ENCODE data around the gene ZBTB7B. TPM values are rescaled to one million over a fixed set of nuclear protein-coding genes. Genes with fewer than 3 reads are reported as not detected.

Gene ZBTB7B
- total RNA-seq, 4 donors from 2014 or later, result 3.8 to 53.4 (median 11.9) TPM

DNA sequence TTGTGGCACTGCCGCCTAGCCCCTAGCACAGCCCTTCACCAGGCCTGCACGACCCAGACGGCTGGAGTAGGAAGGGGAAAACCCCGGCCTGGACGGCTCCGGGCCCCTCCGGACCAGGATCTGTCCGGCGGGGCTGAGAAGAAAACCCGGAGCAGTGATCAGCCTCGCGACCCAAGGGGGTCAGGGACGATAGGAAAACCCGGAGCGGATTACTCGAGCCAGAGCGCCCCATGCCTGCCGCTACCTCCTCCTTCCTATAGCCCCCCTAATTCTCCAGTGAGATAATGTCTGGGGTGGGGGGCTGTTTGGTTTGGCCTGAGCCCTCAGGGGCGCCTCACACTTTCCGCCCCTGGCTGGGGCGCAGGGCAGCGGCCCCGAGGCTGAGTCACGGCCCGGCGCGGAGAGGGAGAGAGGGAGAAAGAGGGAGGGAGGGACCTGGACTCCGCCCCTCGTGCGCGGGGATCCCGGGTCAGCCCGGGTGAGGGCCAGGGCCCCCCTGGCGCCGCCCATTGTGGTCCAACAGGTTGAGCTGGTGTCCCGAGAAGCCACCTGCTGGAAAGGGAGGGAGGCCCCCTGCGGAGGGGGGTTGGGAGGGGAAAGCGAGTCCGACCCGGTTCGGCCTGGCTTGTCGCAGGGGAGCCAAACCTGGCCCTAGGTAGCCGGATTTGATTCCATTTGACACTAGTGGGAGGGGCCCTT is 1.7 kb upstream of the ZBTB7B start:
- no peaks in the 10 kb centered on the region for H3K36me3 ChIP-seq
- intact Hi-C loops (cut with DNase I; ENCODE audit: low total_unique reads), result no loop called here
- TF ChIP-seq, protein P1, sequence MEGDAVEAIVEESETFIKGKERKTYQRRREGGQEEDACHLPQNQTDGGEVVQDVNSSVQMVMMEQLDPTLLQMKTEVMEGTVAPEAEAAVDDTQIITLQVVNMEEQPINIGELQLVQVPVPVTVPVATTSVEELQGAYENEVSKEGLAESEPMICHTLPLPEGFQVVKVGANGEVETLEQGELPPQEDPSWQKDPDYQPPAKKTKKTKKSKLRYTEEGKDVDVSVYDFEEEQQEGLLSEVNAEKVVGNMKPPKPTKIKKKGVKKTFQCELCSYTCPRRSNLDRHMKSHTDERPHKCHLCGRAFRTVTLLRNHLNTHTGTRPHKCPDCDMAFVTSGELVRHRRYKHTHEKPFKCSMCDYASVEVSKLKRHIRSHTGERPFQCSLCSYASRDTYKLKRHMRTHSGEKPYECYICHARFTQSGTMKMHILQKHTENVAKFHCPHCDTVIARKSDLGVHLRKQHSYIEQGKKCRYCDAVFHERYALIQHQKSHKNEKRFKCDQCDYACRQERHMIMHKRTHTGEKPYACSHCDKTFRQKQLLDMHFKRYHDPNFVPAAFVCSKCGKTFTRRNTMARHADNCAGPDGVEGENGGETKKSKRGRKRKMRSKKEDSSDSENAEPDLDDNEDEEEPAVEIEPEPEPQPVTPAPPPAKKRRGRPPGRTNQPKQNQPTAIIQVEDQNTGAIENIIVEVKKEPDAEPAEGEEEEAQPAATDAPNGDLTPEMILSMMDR (IDR thresholded peaks at IDR 0.05), result peak in 2 of 4 experiments; percentile 44 to 65
- TF ChIP-seq POLR2A (IDR thresholded peaks at IDR 0.05), result peak; percentile 25 to 88
- no peaks in the 10 kb centered on the region for H3K9me3 ChIP-seq
- DNase-seq, result peak; percentile 85 to 87
- no peaks in the 10 kb centered on the region for H3K27me3 ChIP-seq
- H3K4me1 ChIP-seq, result peaks cover 0 to 22% of the 10 kb centered on the region in 2 donors
- peak overlapping the region; percentile 56 to 97 for H3K4me3 ChIP-seq
- H3K27ac ChIP-seq, result peak overlapping the region; percentile 95 to 99

DNA sequence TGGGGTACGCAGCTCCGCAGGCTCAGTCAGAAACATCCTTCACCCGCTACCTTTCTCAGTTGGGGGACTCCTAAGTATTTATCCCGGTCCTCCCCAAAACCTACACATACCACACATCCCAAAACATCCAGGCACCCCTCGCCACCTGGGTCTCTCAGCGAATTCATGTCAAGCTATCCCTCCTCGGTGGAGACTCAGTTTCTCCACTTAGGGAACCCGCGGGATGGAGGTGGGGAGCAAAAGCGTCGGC is 1.3 kb upstream of the ZBTB7B start:
- intact Hi-C loops (cut with DNase I; ENCODE audit: low total_unique reads), result no loop called here
- peak overlapping the region; percentile 95 to 99 for H3K27ac ChIP-seq
- DNase-seq, result no peak
- H3K36me3 ChIP-seq, result no peaks in the 10 kb centered on the region
- H3K4me1 ChIP-seq, result peaks cover 0 to 22% of the 10 kb centered on the region in 2 donors
- TF ChIP-seq POLR2A (IDR thresholded peaks at IDR 0.05), result no peak
- TF ChIP-seq, protein P1 (IDR thresholded peaks at IDR 0.05), result no peak
- peak overlapping the region; percentile 56 to 97 for H3K4me3 ChIP-seq
- no peaks in the 10 kb centered on the region for H3K27me3 ChIP-seq
- H3K9me3 ChIP-seq, result no peaks in the 10 kb centered on the region

DNA sequence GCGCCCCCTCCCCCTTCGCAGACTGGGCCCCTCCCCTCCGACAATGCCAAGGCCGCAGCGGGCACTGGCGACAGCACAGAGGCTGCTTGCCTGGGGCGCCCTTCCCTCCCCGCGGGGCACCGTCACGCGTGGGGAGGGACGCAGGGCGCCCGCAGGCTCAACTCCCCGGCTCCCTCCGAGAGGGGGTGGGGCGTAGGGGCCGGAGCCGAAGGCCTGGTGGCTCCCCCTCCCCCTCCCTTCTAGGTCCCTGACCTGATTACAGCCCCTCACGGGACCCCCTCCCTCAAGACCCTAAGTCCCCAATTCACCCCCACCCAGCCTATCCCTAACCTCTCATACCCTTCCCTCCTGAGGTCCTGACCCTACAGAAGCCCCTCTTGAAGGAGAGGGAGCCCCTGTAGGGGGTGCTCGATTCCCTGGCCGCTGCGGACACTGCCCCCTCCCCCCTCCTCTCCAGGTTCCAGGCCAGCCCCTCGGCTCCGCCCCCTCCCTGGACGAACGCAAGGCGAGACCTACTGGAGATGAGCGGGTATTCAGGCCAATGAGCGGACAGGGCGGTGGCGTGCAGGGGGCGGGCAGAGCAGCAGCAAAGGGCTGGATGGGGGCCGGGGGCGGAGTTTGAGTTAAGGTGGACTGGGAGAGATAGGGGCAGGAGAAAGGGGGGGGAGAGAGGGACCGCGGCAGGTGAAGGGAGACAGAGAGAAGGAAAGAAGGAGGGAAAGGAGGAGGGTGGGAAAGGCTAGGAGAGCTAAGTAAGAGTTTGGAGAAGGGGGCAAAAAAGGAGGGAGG is 733 bp upstream of the ZBTB7B start:
- Histone ChIP-seq H3K36me3 (no peaks in the 10 kb centered on the region), H3K9me3 (no peaks in the 10 kb centered on the region), H3K27ac (peak overlapping the region; percentile 95 to 99), H3K27me3 (no peaks in the 10 kb centered on the region), H3K4me1 (peaks cover 0 to 22% of the 10 kb centered on the region in 2 donors), H3K4me3 (peak overlapping the region; percentile 56 to 97)
- TF ChIP-seq POLR2A (IDR thresholded peaks at IDR 0.05), result peak; percentile 81 to 87
- TF ChIP-seq, protein P1 (IDR thresholded peaks at IDR 0.05), result peak; percentile 31 to 50 (median 45)
- DNase-seq, result peak; percentile 100
- intact Hi-C loops (cut with DNase I; ENCODE audit: low total_unique reads), result no loop called here

DNA sequence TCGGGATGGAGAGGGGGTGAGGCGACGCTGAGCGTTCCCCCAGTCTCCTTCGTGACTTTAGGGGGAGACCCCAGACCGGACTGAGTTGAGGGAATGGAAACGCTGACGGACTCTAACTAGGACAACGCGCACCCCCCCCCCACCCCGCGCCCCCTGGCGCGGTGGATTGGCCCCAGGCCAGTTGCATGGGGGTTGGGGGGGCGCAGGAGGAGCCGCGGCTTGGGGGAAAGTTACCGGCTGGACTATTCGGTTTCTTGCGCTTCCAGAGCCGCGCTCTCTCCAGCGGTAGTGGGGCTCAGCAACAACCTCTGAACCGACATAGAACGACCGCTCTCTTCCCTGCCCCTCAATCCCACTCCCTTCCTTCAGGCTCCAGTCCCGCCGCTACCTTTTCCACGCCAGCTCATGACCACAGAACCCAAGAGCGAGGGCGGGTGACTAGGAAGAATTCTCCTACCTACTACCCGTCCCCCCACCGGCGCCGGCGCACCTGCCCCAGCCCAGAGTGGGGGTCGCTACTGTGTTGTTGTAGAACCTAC is 694 bp downstream of the ZBTB7B start:
- peak overlapping the region; percentile 56 to 97 for H3K4me3 ChIP-seq
- H3K27ac ChIP-seq, result peak overlapping the region; percentile 93 to 99
- H3K9me3 ChIP-seq, result no peaks in the 10 kb centered on the region
- intact Hi-C loops (cut with DNase I; ENCODE audit: low total_unique reads), result no loop called here
- no peaks in the 10 kb centered on the region for H3K27me3 ChIP-seq
- H3K36me3 ChIP-seq, result no peaks in the 10 kb centered on the region
- TF ChIP-seq, protein P1 (IDR thresholded peaks at IDR 0.05), result no peak
- TF ChIP-seq POLR2A (IDR thresholded peaks at IDR 0.05), result peak in 1 of 2 donors; percentile 16
- peak; percentile 59 to 66 for DNase-seq
- H3K4me1 ChIP-seq, result peaks cover 0 to 22% of the 10 kb centered on the region in 2 donors
